NCI-H748 (cell line): ENCODE measurements around the gene ZNF692.
"Not testable (repeated sequence)": the region's sequence is repeated elsewhere in the genome, so short reads cannot be mapped to it uniquely, and the experiment has no call there.

ENCODE experiments used
- DNase-seq: peaks from one replicate; lab custom pipeline; 2025; ENCODE audit not compliant: unreplicated experiment; lab: John Stamatoyannopoulos, UW

The ZNF692 gene, protein sequence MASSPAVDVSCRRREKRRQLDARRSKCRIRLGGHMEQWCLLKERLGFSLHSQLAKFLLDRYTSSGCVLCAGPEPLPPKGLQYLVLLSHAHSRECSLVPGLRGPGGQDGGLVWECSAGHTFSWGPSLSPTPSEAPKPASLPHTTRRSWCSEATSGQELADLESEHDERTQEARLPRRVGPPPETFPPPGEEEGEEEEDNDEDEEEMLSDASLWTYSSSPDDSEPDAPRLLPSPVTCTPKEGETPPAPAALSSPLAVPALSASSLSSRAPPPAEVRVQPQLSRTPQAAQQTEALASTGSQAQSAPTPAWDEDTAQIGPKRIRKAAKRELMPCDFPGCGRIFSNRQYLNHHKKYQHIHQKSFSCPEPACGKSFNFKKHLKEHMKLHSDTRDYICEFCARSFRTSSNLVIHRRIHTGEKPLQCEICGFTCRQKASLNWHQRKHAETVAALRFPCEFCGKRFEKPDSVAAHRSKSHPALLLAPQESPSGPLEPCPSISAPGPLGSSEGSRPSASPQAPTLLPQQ

DNA sequence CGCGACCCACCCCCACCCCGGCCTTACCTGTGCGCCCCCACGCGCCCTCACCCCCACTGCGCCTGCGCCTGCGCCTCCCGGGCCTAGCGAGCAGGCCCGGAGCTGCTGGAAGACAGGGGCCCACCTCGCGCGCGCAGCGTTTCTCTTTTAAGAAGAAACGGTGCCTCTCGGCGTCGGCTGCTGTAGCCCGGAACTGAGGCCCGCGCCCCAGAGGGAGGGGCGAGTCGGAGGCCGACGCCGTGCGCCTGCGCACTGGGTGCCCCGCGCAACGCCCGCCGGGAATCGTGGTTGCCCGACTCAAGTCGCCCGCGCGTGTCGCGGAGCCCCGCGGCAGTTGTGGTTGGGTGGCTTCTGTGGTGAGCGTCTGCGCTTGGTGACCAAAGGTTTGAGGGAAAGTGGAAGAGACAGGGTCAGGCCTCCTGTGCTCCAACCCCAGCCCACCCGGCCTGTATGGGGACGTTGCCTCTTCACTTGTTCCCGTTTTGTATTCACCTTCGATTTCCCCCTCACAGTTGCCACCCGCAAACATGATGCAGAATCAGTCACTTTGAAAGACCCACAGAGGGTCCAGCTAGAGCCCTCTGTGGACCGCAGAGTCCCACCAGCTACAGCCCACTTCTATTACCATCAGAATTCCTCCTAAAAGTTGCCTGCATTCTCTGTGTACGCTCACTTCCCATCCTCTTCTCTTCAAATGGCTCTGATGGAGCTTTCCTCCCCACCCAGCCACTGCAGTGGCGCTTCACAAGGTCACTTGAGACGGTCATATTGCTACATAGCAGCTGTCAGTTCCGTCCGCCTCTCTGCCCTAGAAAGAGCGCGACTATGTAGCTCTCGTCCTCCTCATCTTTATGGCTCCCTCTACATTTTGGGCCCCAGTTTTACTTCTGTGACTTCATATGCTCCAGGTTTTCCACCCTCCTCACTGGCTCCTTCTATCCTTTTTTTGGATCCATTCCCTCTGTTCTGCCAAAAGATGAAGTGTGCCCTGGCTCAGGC lies at the start of gene ZNF692:
ZNF692 (minus strand) TSS at position 195 of the 999 bp plus-strand sequence. CDS start 776 bp downstream, outside the sequence.
- peak; percentile 95 for DNase-seq

DNA sequence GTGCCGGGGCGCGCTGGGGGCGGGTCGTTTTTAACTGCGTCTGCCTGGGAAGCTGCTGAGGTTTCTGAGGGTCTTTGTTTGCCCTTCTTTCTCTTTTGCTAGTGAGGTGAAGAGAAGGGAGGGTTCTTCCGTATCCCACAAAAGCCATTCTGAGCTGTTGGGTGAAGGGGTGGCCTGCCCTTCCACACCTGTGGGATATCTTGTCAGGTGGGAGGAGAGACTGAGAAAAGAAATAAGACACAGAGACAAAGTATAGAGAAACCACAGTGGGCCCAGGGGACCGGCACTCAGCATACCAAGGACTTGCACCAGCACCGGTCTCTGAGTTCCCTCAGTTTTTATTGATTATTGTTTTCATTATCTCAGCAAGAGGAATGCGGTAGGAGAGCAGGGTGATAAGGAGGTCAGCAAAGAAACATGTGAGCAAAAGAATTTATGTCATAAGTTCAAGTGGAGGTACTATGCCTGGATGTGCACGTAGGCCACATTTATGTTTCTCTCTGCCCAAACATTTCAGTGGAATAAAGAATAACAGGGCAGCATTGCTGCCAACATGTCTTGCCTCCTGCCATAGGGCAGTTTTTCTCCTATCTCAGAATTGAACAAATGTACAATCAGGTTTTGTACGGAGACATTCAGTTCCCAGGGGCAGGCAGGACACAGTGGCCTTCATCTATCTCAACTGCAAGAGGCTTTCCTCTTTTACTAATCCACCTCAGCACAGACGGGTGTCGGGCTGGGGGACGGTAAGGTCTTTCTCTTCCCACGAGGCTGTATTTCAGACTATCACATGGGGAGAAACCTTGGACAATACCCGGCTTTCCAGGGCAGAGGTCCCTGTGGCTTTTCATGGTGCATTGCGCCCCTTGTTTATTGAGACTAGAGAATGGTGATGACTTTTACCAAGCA lies 48.1 kb upstream of the ZNF692 start:
- DNase-seq: no peak

DNA sequence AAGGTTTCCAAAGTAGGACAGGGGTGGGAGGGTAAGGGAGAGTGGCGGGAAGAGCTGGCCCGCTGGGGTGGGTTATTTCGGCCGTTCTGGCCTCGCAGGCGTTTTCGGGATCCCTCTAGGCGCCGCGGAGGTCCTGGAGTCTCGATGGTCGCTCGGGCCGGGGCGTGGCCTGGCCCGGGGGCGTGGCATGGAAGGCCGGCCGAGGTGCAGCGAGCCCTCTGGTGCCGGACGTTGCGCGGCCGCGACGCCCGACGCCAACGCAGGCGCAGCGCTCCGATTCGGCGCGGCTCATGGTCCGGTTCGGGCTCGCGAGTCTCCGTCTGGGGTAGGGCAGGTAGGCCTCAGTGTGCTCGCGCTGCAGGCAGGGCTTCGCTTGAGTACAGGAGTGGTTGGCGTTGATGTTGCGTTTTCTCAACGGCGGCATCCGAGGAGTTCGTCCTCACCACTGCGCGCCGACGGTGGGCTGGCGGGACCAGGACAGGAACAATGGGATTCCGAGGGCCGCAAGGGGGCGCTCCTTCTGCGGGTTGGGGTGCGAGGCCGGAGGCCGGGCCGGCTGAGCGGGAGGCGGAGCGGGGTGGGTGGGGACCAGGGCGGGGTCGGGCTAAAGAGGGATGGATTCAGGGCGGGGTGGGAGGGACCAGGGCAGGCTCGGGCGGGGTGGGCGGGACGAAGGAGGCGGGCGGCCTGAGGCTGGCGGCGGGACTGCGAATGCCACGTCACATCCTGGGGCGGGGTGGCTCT lies 47.3 kb upstream of the ZNF692 start, which contains the start of gene PGBD2:
PGBD2 (plus strand) TSS at position 227 of the 744 bp plus-strand sequence. CDS start 7,628 bp downstream, outside the sequence.
- DNase-seq: peak; percentile 91

DNA sequence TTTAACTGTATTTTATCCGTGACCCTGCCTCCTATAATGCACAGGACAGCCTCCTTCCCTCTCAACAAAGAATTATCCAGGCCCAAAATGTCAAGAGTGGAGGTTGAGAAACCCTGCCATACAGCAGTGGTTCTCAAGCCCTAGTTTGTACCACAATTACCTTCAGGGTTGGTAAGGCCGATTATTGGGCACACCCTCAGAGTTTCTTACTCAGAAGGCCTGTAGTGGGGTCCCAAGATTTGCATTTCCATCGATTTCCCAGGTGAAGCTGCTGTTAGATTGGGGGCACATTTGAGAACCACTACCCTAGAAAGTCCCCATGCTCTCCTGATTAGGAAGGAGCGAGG lies 46.8 kb upstream of the ZNF692 start:
- no peak for DNase-seq

- DNase-seq: no peak
These were observed 45.7 kb upstream of the ZNF692 start for GRCh38 chr1:248904437-248905216.

DNA sequence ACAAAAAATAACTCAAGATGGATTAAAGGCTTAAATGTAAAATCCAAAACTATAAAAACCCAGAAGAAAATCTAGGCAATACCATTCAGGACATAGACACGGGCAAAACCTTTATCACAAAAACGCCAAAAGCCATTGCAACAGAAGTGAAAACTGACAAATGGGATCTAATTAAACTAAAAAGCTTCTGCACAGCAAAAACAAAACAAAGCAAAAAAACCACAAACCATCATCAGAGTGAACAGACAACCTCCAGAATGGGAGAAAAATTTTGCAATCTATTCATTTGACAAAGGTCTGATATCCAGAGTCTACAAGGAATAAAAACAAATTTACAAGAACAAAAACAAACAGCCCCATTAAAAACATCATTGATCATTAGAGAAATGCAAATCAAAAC lies 42.7 kb upstream of the ZNF692 start:
- no peak for DNase-seq

- DNase-seq: no peak
These were observed 41.8 kb upstream of the ZNF692 start for GRCh38 chr1:248900637-248901036.

DNA sequence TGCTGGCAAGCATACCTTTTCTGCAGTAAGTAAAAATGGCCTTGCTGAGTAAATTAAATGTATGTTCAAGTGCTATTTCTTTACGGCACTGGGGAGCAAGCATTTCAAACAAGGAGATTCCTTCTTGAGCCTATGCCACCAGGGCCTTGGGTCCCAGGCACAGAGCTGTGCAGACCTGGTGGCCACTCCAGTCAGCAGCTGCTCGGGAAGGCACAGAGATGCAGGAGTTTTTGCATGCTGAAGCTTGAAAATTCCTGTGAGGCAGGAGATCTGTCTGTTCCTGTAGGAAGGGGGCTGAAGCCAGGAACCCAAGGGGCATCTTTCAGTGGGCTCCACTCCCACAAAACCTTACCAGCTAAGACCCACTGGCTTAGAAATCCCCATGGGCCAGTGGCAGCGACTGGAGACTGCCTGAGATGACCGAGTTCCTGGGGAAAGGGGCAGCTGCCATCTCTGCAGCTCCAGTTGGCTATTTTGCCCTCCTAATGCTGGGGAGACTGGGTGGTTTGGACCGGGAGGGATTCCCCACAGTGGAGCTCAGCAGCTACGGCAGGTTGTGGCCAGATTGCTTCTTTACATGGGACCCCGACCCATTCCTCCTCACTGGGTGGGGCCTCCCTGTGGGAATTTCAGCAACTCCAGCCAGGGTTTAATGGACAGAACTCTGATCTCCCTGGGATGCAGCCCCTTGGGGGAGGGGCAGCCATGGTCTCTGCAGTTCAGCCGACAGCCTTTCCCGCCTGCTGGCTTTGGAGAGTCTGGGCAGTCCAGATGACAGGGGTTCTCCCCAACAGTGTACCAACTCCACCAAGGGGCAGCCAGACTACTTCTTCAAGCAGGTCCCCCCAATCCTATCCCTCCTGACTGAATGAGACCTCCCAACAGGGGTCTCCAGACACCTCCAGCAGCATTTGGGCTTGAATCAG lies 38.8 kb upstream of the ZNF692 start:
- DNase-seq: no peak

GRCh38 chr1:248894837-248895236 lies 36.0 kb upstream of the ZNF692 start:
- no peak for DNase-seq

GRCh38 chr1:248892590-248892989 lies 33.7 kb upstream of the ZNF692 start:
- DNase-seq: no peak

DNA sequence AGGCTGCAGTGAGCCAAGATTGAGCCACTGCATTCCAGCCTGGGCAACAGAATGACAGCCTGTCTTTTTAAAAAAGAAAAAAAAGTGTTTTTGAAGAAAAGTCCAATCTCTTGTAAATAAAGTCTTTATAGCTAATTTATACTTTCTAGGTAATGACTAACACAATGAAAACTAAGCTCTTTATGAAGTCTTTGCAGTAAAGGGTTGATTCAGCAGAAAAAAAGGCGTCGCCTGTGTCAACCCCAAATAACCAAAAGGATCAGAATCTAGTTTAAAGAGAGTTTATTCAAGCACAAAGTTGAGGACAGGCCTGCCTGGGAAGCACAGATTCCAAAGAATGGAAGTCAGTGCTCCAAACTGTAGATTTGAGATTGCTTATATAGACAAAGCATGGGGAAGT lies 32.9 kb upstream of the ZNF692 start:
- no peak for DNase-seq

- no peak for DNase-seq
These were observed 31.9 kb upstream of the ZNF692 start for GRCh38 chr1:248890549-248891498.

DNA sequence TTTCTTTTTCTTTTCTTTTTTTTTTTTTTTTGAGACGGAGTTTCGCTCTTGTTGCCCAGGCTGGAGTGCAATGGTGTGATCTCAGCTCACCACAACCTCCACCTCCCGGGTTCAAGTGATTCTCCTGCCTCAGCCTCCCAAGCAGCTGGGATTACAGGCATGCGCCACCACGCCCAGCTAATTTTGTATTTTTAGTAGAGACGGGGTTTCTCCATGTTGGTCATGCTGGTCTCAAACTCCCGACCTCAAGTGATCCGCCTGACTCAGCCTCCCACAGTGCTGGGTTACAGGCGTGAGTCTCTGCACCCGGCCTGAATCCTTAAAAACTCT lies 31.0 kb upstream of the ZNF692 start:
- not testable (repeated sequence) for DNase-seq

GRCh38 chr1:248886237-248886895 lies 27.5 kb upstream of the ZNF692 start:
- no peak for DNase-seq

DNA sequence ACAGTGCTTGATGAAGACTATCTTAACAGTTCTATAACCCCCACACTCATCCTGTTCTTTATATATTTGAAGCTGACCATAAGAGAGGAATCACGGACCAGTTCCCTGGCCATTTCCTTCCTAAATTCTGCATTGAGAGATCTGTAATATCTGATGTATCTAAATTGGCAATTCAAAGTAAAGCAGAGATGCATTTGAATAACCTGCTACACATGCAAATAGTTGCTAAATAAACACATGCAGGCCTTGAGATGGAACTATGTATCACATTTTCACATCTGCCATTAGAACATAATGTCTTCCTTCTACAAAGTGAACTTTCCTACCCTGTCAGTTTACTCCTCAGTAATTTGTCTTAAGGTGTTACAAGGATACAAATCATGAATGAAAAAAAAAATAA lies 26.8 kb upstream of the ZNF692 start:
- DNase-seq: no peak

GRCh38 chr1:248884632-248885295 lies 25.9 kb upstream of the ZNF692 start:
- no peak for DNase-seq
